HepG2 (cell line): Measurements from ENCODE around the gene CBFA2T2. TPM values are rescaled to one million over a fixed set of nuclear protein-coding genes. Genes with fewer than 3 reads are reported as not detected.
A peak's percentile ranks its signal among the peaks of the same experiment; 100 is the strongest.

ENCODE experiments used
- ARNT ChIP-seq: fragments of 450-650 bp; IDR thresholded peaks from 2 replicates; pipeline ENCODE4 v1.6.1; 2017
- ATF7 ChIP-seq, 2 experiments: fragments of 450-650 bp in 1 of 2; sonication (generic) in 1 of 2; formaldehyde crosslinking in 1 of 2; IDR thresholded peaks; 2 replicates each; pipeline versions ENCODE4 v1.4.0 to v1.6.1; 2016 to 2020; ENCODE audit warnings: antibody characterized with exemption in 1 of 2, mild to moderate bottlenecking in 1 of 2, missing genetic modification reagents in 1 of 2
- EED ChIP-seq: sonication (generic); formaldehyde crosslinking; IDR thresholded peaks from 2 replicates; pipeline ENCODE4 v1.5.0; 2020; ENCODE audit warnings: mild to moderate bottlenecking, missing genetic modification reagents
- MED1 ChIP-seq: sonication (generic); formaldehyde crosslinking; IDR thresholded peaks from 2 replicates; pipeline ENCODE4 v1.4.0; 2020; ENCODE audit warnings: missing genetic modification reagents
- MXD4 ChIP-seq: IDR thresholded peaks from 2 replicates; pipeline ENCODE4 v1.6.1; 2016; ENCODE audit warnings: mild to moderate bottlenecking, missing biosample characterization, missing genetic modification reagents
- MZF1 ChIP-seq: sonication (generic); formaldehyde crosslinking; IDR thresholded peaks from 2 replicates; pipeline ENCODE4 v1.8.1; 2023; ENCODE audit warnings: mild to moderate bottlenecking, missing genetic modification reagents, borderline replicate concordance
- NFYB ChIP-seq: sonication (generic); formaldehyde crosslinking; IDR thresholded peaks from 2 replicates; pipeline ENCODE4 v1.4.0; 2020; ENCODE audit warnings: missing genetic modification reagents
- PBX2 ChIP-seq: IDR thresholded peaks from 2 replicates; pipeline ENCODE4 v1.6.1; 2016; ENCODE audit warnings: control low read depth
- TARDBP ChIP-seq: sonication (generic); formaldehyde crosslinking; IDR thresholded peaks from 2 replicates; pipeline ENCODE4 v1.8.0; 2022; ENCODE audit warnings: mild to moderate bottlenecking, missing genetic modification reagents
- TGIF2 ChIP-seq: IDR thresholded peaks from 2 replicates; pipeline ENCODE4 v1.6.1; 2016; ENCODE audit warnings: control low read depth, missing compliant biosample characterization
- UBTF ChIP-seq: sonication (generic); formaldehyde crosslinking; IDR thresholded peaks from 2 replicates; pipeline ENCODE4 v1.4.0; 2020; ENCODE audit warnings: mild to moderate bottlenecking, missing genetic modification reagents
- ZNF138 ChIP-seq: sonication (generic); formaldehyde crosslinking; IDR thresholded peaks from 2 replicates; pipeline ENCODE4 v1.5.0; 2020; ENCODE audit warnings: mild to moderate bottlenecking, low read depth, missing genetic modification reagents
- ZNF232 ChIP-seq: sonication (generic); formaldehyde crosslinking; IDR thresholded peaks from 2 replicates; pipeline ENCODE4 v1.4.0; 2020; ENCODE audit warnings: missing genetic modification reagents, borderline replicate concordance
- ZNF451 ChIP-seq: sonication (generic); formaldehyde crosslinking; IDR thresholded peaks from 2 replicates; pipeline ENCODE4 v1.5.0; 2020; ENCODE audit warnings: mild to moderate bottlenecking, missing genetic modification reagents
- ZNF468 ChIP-seq: sonication (generic); formaldehyde crosslinking; IDR thresholded peaks from 2 replicates; pipeline ENCODE4 v1.8.0; 2022; ENCODE audit warnings: mild to moderate bottlenecking, moderate library complexity, missing genetic modification reagents
- ZNF678 ChIP-seq: sonication (generic); formaldehyde crosslinking; IDR thresholded peaks from 2 replicates; pipeline ENCODE4 v1.4.0; 2020; ENCODE audit warnings: mild to moderate bottlenecking, missing genetic modification reagents
- ZNF746 ChIP-seq: sonication (generic); formaldehyde crosslinking; IDR thresholded peaks from 2 replicates; pipeline ENCODE4 v1.8.0; 2022; ENCODE audit warnings: mild to moderate bottlenecking, missing genetic modification reagents
- ZNF83 ChIP-seq: sonication (generic); formaldehyde crosslinking; IDR thresholded peaks from 2 replicates; pipeline ENCODE4 v1.4.0; 2020; ENCODE audit warnings: missing genetic modification reagents, mild to moderate bottlenecking, borderline replicate concordance
- ZSCAN21 ChIP-seq: sonication (generic); formaldehyde crosslinking; IDR thresholded peaks from 2 replicates; pipeline ENCODE4 v1.8.0; 2022; ENCODE audit warnings: mild to moderate bottlenecking, missing genetic modification reagents, moderate library complexity, borderline replicate concordance
- ZXDC ChIP-seq: sonication (generic); formaldehyde crosslinking; IDR thresholded peaks from 2 replicates; pipeline ENCODE4 v1.5.0; 2020; ENCODE audit warnings: mild to moderate bottlenecking, missing genetic modification reagents
- polyA plus RNA-seq, 8 experiments: library from polyadenylated mRNA; depleted of rRNA in 3 of 8; stranded (reverse) in 7 of 8; unstranded in 1 of 8; fragments of >200 nt; fragmentation: Illumina TruSeq in 4 of 8; extraction: Trizol in 4 of 8; gene quantifications; 2 replicates each; pipeline versions ENCODE4 v1.2.1 to v1.2.3, GENCODE V29; 2011 to 2016; ENCODE audit warnings: low read depth in 4 of 8, missing spikeins in 1 of 8, mixed read lengths in 1 of 8; ENCODE audit not compliant: insufficient read depth in 1 of 8
- total RNA-seq, 5 experiments: library from RNA; depleted of rRNA; stranded (reverse); fragments of >200 nt; fragmentation: Illumina TruSeq; extraction: Trizol; gene quantifications; 2 replicates each; pipeline ENCODE4 v1.2.3, GENCODE V29; 2016; ENCODE audit warnings: low read depth in 1 of 5
- TF ChIP-seq, protein P1 (sequence below): sonication (generic); formaldehyde crosslinking; IDR thresholded peaks from 2 replicates; pipeline ENCODE4 v1.4.0; 2020; ENCODE audit warnings: missing genetic modification reagents
- TF ChIP-seq, protein P2 (sequence below): sonication (generic); formaldehyde crosslinking; IDR thresholded peaks from 2 replicates; pipeline ENCODE4 v1.9.0; 2021; ENCODE audit warnings: missing genetic modification reagents, borderline replicate concordance

Gene CBFA2T2
- total and polyA plus RNA-seq, 2 of the 13 experiments (the other 11 are each of a cell fraction or from before 2014, with no cell fraction given) = 6.3 to 21.2 TPM

DNA sequence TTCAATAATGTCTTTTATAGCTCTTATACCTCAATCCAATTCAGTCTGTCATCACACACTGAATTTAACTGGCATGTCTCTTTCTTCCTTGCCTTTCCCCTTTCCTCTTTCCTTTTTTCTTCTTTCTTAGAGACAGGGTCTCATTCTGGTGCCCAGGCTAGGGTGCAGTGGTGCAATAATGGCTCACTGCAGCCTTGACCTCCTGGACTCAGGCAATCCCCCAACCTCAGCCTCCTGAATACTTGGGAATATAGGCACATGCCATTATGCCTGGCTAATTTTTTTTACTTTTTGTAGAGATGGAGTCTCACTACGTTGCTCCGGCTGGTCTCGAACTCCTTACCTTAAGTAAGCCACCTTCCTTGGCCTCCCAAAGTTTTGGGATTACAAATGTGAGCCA lies 65.9 kb downstream of the CBFA2T2 start (continued):
- TF ChIP-seq ZXDC (CRISPR knock-in tag) (no peak), ZNF232 (no peak), ZNF83 (CRISPR knock-in tag) (no peak), ZSCAN21 (no peak), MED1 (CRISPR knock-in tag) (peak; percentile 60), EED (CRISPR knock-in tag) (no peak), MXD4 (CRISPR knock-in tag) (no peak), ZNF746 (CRISPR knock-in tag) (no peak), ATF7 (IDR thresholded peaks at IDR 0.05) (no peak), ATF7 (CRISPR knock-in tag; IDR thresholded peaks at IDR 0.05) (no peak), NFYB (CRISPR knock-in tag) (no peak), MZF1 (CRISPR knock-in tag) (no peak), ZNF138 (CRISPR knock-in tag) (no peak), TGIF2 (CRISPR knock-in tag) (no peak), ZNF451 (no peak), UBTF (no peak), ZNF468 (CRISPR knock-in tag) (no peak), ZNF678 (CRISPR knock-in tag) (no peak), TARDBP (CRISPR knock-in tag) (peak; percentile 69; the same call in 1 of the 2 replicates), ARNT (no peak), PBX2 (no peak)
- TF ChIP-seq, protein P1, sequence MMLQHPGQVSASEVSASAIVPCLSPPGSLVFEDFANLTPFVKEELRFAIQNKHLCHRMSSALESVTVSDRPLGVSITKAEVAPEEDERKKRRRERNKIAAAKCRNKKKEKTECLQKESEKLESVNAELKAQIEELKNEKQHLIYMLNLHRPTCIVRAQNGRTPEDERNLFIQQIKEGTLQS = no peak
- TF ChIP-seq, protein P2, sequence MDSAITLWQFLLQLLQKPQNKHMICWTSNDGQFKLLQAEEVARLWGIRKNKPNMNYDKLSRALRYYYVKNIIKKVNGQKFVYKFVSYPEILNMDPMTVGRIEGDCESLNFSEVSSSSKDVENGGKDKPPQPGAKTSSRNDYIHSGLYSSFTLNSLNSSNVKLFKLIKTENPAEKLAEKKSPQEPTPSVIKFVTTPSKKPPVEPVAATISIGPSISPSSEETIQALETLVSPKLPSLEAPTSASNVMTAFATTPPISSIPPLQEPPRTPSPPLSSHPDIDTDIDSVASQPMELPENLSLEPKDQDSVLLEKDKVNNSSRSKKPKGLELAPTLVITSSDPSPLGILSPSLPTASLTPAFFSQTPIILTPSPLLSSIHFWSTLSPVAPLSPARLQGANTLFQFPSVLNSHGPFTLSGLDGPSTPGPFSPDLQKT (CRISPR knock-in tag) = no peak
